ENCODE data around the gene CELF5. TPM values are rescaled to one million over a fixed set of nuclear protein-coding genes. Genes with fewer than 3 reads are reported as not detected.

Gene CELF5
- total and polyA plus RNA-seq, 2 donors (not counting 1 experiment from before 2014, with no cell fraction given), result 0.15 TPM; not detected in 1

- intact Hi-C loops (cut with micrococcal nuclease), result no loop called here
- 72% methylated on average over 12 of the region's 17 CpGs for WGBS (ENCODE audit: insufficient coverage)
These were observed 59.6 kb downstream of the CELF5 start for GRCh38 chr19:3283886-3284657.

More at GRCh38 chr19:3283886-3284657, 59.6 kb downstream of the CELF5 start:
- H3K4me3 Mint-ChIP-seq, result no peak overlapping the region
- no peak for TF ChIP-seq EZH2 (IDR thresholded peaks at IDR 0.05; ENCODE audit: borderline replicate concordance, insufficient read depth, low read depth, low read length, poor library complexity, severe bottlenecking)
- TF ChIP-seq, protein P1, sequence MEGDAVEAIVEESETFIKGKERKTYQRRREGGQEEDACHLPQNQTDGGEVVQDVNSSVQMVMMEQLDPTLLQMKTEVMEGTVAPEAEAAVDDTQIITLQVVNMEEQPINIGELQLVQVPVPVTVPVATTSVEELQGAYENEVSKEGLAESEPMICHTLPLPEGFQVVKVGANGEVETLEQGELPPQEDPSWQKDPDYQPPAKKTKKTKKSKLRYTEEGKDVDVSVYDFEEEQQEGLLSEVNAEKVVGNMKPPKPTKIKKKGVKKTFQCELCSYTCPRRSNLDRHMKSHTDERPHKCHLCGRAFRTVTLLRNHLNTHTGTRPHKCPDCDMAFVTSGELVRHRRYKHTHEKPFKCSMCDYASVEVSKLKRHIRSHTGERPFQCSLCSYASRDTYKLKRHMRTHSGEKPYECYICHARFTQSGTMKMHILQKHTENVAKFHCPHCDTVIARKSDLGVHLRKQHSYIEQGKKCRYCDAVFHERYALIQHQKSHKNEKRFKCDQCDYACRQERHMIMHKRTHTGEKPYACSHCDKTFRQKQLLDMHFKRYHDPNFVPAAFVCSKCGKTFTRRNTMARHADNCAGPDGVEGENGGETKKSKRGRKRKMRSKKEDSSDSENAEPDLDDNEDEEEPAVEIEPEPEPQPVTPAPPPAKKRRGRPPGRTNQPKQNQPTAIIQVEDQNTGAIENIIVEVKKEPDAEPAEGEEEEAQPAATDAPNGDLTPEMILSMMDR (IDR thresholded peaks at IDR 0.05), result no peak
- no peak overlapping the region for H3K9ac ChIP-seq (ENCODE audit: low read length)
- H3K4me2 ChIP-seq (replicated peaks; ENCODE audit: low read depth, low read length, poor library complexity, severe bottlenecking), result peak overlapping the region; percentile 62
- H3K27me3 Mint-ChIP-seq, result peaks cover 36% of the 10 kb centered on the region
- CTCF ChIA-PET, result no interaction called here
- peaks cover 6% of the 10 kb centered on the region for H3K4me1 Mint-ChIP-seq
- no peak overlapping the region for H3K27ac ChIP-seq (ENCODE audit: low read length in 2 of 2)
- no peaks in the 10 kb centered on the region for H3K79me2 ChIP-seq (ENCODE audit: control insufficient read depth, insufficient read depth, low read length)
- H2AFZ ChIP-seq (ENCODE audit: insufficient read depth, low read depth, low read length, poor library complexity, severe bottlenecking), result peak overlapping the region; percentile 22
- POLR2A ChIA-PET, result no interaction called here
- no peaks in the 10 kb centered on the region for H3K9me3 Mint-ChIP-seq (ENCODE audit: insufficient read depth)
- peaks cover 0 to 42% (median 7%) of the 10 kb centered on the region in 4 experiments for H3K27me3 ChIP-seq (replicated peaks in 1 of 4; ENCODE audit: control extremely low read depth in 1 of 4, control insufficient read depth in 3 of 4, insufficient read depth in 4 of 4, low read length in 3 of 4)
- ATAC-seq (ENCODE audit: low read depth) (no peak), DNase-seq (no peak)
- H4K20me1 ChIP-seq (ENCODE audit: control insufficient read depth, insufficient read depth, low read length, poor library complexity, severe bottlenecking), result no peaks in the 10 kb centered on the region
- no peaks in the 10 kb centered on the region for H3K36me3 ChIP-seq (replicated peaks in 1 of 2; ENCODE audit: control extremely low read depth in 1 of 2, control insufficient read depth in 1 of 2, extremely low read depth in 1 of 2, insufficient read depth in 2 of 2, low read length in 1 of 2)
- H3K4me1 ChIP-seq (ENCODE audit: control insufficient read depth in 2 of 2, insufficient read depth in 2 of 2, low read length in 2 of 2), result peaks cover 9 to 17% of the 10 kb centered on the region in 2 donors
- no peak overlapping the region for H3K27ac Mint-ChIP-seq
- peaks cover 0 to 23% (median 0%) of the 10 kb centered on the region in 3 donors for H3K9me3 ChIP-seq (ENCODE audit: control extremely low read depth in 1 of 3, control insufficient read depth in 2 of 3, insufficient read depth in 1 of 3, low read length in 2 of 3)
- H3K4me3 ChIP-seq (ENCODE audit: control extremely low read depth in 1 of 5, extremely low read depth in 1 of 5, insufficient read depth in 1 of 5, low read depth in 2 of 5, low read length in 4 of 5), result no peak overlapping the region

Data from B cell (primary cell).